ENCODE measurements around the gene C11orf16. TPM values are rescaled to one million over a fixed set of nuclear protein-coding genes. Genes with fewer than 3 reads are reported as not detected.
"Not testable (repeated sequence)": the region's sequence is repeated elsewhere in the genome, so short reads cannot be mapped to it uniquely, and the experiment has no call there.

The C11orf16 gene
- total RNA-seq, 1 experiment from 2014 or later = 0.42 TPM

- TF ChIP-seq NR3C1 (CRISPR knock-in tag; conservative IDR thresholded peaks at IDR 0.05; ENCODE audit: low read depth) (no peak), ETV6 (CRISPR knock-in tag; IDR thresholded peaks at IDR 0.05) (no peak), IRF1 (CRISPR knock-in tag; IDR thresholded peaks at IDR 0.05) (no peak), USF1 (CRISPR knock-in tag; IDR thresholded peaks at IDR 0.05) (no peak), ZNF219 (CRISPR knock-in tag; IDR thresholded peaks at IDR 0.05; ENCODE audit: borderline replicate concordance) (no peak)
These were observed 4.4 kb upstream of the C11orf16 start (continued) for GRCh38 chr11:8937159-8937558.

- POLR2A ChIA-PET; H3K27ac Mint-ChIP-seq; H3K36me3 Mint-ChIP-seq; H3K27me3 Mint-ChIP-seq (ENCODE audit: low read depth); ATAC-seq; H3K9me3 Mint-ChIP-seq; DNase-seq (ENCODE audit: low spot score); H3K4me3 Mint-ChIP-seq: not testable (repeated sequence)
- CTCF ChIA-PET = interaction anchor here (0.7 to 2.6 kb wide), 5 partner anchors 24 to 202 kb away, joined by 3 to 55 read pairs (median 5); no protein-coding TSS in a partner anchor
- TF ChIP-seq ZNF121 (CRISPR knock-in tag; IDR thresholded peaks at IDR 0.05) = 0 out of 2 replicates have a peak, but pooled peaks have one; percentile 3
- peaks cover 25% of the 10 kb centered on the region for H3K4me1 Mint-ChIP-seq
These were observed 3.0 kb upstream of the C11orf16 start for GRCh38 chr11:8935789-8936188.

GRCh38 chr11:8934742-8935488 is 2.2 kb upstream of the C11orf16 start:
- CTCF ChIA-PET = interaction anchor here (0.7 to 2.6 kb wide), 7 partner anchors 21 to 158 kb away, joined by 3 to 55 read pairs (median 4); partner anchors contain the start of gene AKIP1
- no peaks in the 10 kb centered on the region for H3K27me3 Mint-ChIP-seq (ENCODE audit: low read depth)
- no peak overlapping the region for H3K4me3 Mint-ChIP-seq
- H3K4me1 Mint-ChIP-seq = peaks cover 25% of the 10 kb centered on the region
- no peak overlapping the region for H3K27ac Mint-ChIP-seq
- ATAC-seq = no peak
- POLR2A ChIA-PET = no interaction called here
- DNase-seq (ENCODE audit: low spot score) = no peak
- H3K9me3 Mint-ChIP-seq = no peaks in the 10 kb centered on the region
- TF ChIP-seq RELA (CRISPR knock-in tag; IDR thresholded peaks at IDR 0.05; ENCODE audit: borderline replicate concordance) (no peak), ZMAT4 (CRISPR knock-in tag; IDR thresholded peaks at IDR 0.05) (no peak), CDX4 (CRISPR knock-in tag; IDR thresholded peaks at IDR 0.05; ENCODE audit: borderline replicate concordance) (no peak), ZNF138 (CRISPR knock-in tag; conservative IDR thresholded peaks at IDR 0.05) (no peak), MLX (CRISPR knock-in tag; IDR thresholded peaks at IDR 0.05) (no peak)
- no peaks in the 10 kb centered on the region for H3K36me3 Mint-ChIP-seq

GRCh38 chr11:8933931-8934330 is 1.2 kb upstream of the C11orf16 start:
- ChIA-PET POLR2A (interaction anchor here (0.5 to 1.0 kb wide), 5 partner anchors 66 to 1345 kb away, joined by 3 to 5 read pairs (median 3); no protein-coding TSS in a partner anchor), CTCF (interaction anchor here (0.6 to 2.8 kb wide), 22 partner anchors 8 to 573 kb away, joined by 3 to 55 read pairs (median 4); partner anchors contain the start of genes ASCL3 and TMEM9B)
- H3K4me3 Mint-ChIP-seq = no peak overlapping the region
- DNase-seq (ENCODE audit: low spot score) = no peak
- no peaks in the 10 kb centered on the region for H3K9me3 Mint-ChIP-seq
- H3K27ac Mint-ChIP-seq = no peak overlapping the region
- peak; percentile 66 for ATAC-seq
- H3K27me3 Mint-ChIP-seq (ENCODE audit: low read depth) = no peaks in the 10 kb centered on the region
- H3K4me1 Mint-ChIP-seq = peaks cover 25% of the 10 kb centered on the region
- no peaks in the 10 kb centered on the region for H3K36me3 Mint-ChIP-seq
- no peak for TF ChIP-seq MYBL2 (CRISPR knock-in tag; IDR thresholded peaks at IDR 0.05)
- TF ChIP-seq CREB1 (CRISPR knock-in tag; IDR thresholded peaks at IDR 0.05) = no peak
- no peak for TF ChIP-seq ATF2 (CRISPR knock-in tag; IDR thresholded peaks at IDR 0.05; ENCODE audit: borderline replicate concordance, low read depth)
- TF ChIP-seq TP53 (CRISPR knock-in tag; IDR thresholded peaks at IDR 0.05) = no peak
- no peak for TF ChIP-seq RORB (CRISPR knock-in tag; IDR thresholded peaks at IDR 0.05)
- TF ChIP-seq ZNF263 (CRISPR knock-in tag; IDR thresholded peaks at IDR 0.05; ENCODE audit: low read depth) = no peak
- no peak for TF ChIP-seq E2F1 (CRISPR knock-in tag; IDR thresholded peaks at IDR 0.05)
- TF ChIP-seq SOX15 (CRISPR knock-in tag; IDR thresholded peaks at IDR 0.05) = no peak
- TF ChIP-seq ZNF425 (CRISPR knock-in tag; conservative IDR thresholded peaks at IDR 0.05) = no peak

All from WTC11 (cell line).